ENCODE results near the gene LGALS3BP.

DNA sequence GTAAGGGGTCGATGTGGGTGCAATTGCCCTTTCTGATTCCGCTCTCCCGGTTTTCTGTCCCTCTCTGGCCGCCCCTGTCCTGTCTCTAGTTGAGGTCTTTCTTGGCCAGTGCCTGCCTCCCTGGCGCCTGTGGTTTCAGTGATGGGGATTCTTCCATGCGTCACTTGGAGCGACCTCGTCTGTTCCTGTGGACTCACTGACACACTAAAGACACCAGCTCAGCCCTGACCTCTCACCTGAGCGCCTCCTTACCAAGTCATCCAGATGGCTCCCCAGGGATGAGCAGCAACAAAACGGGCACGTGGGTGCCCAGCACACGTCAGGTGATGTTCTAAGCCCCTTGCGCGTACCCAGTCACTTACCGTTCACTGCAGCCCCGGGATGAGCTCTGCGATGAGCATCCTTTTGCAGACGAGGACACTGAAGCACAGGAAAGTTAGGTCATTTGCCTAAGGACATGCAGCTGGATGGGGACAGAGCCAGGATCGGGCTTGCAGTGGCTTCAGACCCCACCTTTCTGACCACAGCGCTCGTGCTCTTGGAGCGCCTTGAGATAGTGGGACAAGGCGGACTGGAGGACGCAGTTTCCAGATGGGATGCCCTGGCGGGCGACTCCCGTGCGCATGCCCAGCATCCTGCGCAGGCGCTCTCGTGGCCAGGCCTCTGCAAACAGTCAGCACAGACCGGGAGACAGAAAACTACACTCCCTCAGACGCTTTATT is 11.5 kb upstream of the LGALS3BP start:
- TF ChIP-seq, protein P1, sequence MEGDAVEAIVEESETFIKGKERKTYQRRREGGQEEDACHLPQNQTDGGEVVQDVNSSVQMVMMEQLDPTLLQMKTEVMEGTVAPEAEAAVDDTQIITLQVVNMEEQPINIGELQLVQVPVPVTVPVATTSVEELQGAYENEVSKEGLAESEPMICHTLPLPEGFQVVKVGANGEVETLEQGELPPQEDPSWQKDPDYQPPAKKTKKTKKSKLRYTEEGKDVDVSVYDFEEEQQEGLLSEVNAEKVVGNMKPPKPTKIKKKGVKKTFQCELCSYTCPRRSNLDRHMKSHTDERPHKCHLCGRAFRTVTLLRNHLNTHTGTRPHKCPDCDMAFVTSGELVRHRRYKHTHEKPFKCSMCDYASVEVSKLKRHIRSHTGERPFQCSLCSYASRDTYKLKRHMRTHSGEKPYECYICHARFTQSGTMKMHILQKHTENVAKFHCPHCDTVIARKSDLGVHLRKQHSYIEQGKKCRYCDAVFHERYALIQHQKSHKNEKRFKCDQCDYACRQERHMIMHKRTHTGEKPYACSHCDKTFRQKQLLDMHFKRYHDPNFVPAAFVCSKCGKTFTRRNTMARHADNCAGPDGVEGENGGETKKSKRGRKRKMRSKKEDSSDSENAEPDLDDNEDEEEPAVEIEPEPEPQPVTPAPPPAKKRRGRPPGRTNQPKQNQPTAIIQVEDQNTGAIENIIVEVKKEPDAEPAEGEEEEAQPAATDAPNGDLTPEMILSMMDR (IDR thresholded peaks at IDR 0.05) = no peak
- no peak for TF ChIP-seq POLR2A (IDR thresholded peaks at IDR 0.05)
